HL-60/S4 (cell line): Measurements from ENCODE around the gene CHST8.
"Not testable (repeated sequence)": the region's sequence is repeated elsewhere in the genome, so short reads cannot be mapped to it uniquely, and the experiment has no call there.

Experiments used
- in situ Hi-C: fragments of 300-500 bp; cut with MboI; formaldehyde crosslinking; loops from 2 replicates; pipeline ENCODE4 v1.14.3; 2022; ENCODE audit warnings: low sequenced_read_pairs

CHST8 gene

DNA sequence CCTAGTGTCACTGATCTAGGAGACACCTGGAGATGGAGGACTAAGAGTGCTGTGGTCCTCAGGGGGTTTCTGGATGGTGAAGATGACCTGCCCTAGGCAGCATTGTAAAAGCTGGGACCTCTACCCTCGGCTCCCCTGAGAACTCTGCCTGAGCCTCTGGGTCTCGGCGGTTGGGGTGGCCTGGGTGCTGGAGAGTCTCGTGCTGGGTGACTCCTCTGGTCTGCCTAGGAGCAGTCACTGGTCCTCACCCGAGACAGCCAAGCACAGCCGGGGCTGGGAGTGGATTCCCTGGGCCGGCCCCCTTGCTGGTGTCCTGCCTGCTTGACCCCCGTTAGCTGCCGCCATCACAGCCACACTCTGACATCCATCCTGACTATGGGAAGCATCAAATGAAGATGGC, 181.6 kb downstream of the CHST8 start:
- in situ Hi-C loops, result no loop called here

DNA sequence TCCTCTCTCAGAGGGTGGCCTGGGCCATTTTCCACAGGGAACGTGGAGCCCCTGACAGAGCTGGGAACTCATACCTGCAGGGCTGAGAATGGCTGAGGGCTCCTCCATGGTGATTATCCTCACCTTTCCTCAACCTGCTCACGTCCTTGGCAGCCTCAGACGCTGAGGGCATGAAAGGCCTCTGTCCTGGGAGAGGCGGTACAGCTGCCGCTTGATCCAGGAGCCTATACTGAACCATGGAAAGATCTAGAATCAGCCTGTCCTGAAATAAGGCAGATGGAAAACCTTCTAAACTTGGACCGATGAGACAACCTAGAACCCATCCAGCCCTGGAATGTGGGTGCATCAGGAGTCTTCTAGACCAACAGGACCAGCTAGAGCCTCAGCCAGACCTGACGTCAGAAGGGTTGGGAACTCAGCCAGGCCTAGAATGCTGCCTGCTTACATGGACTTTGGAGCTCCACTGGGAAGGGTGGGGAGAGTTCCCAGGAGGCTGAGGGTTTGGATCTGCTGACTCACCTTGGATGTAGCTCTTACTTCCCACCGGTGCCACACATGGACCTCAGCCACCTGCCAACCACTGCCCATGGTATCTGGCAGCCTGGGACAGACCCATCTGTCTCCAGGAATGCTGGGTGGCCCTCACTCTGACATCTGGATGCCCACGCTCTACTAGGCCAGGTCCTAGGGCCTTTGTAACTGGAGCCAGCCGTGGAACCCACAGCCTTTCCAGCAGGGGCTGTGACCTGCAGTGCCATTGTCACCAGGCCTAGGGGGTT, 182.5 kb downstream of the CHST8 start:
- in situ Hi-C loops, result no loop called here

DNA sequence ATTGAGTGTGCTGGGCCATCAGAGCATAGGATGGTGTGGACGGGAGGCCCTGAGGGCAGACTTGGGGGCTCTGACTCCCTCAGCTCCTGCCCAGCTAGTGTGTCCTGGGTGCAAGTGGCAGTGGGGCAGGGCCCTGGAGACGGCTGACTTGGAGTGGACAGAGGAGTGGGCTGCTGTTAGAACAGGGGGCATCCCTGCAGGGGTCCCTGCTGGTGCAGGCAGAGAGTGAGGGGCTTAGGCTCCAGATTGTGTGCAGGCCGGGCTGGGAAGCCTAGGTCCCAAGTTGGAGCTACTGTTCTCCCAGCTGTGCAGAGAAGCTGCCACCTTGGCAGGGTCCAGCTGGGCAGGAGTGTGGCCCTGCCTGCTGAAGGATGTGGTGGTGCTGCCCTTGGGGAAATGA, 183.6 kb downstream of the CHST8 start:
- in situ Hi-C loops, result no loop called here

DNA sequence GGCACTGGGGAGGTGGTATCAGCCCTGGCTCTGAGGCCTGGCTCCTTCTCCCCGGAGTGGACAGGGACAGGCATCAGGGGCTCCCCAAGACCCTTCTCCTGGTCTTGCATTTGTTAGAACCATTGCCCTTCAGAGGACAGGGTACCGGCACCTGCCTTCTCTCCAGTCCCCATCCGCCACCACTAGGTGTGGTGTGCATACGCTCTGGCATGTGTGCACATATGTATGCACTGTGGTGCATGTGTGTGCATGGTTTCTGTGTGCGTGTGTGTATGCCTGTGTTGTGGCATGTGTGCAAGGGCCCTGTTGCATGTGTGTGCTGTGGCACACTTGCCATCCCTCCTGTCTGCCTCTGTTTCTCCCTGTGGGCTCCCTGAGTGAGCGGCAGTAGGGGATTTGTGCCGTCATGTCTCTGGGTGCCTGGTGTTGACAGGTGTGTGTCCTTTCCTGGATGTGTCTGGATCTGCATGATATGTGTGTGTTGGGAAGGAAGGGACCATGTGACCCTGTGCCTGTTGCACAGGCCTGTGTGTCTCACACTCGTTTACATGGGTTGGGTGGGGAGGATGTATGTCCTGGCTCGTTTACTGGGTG, 184.2 kb downstream of the CHST8 start:
- in situ Hi-C loops, result no loop called here

DNA sequence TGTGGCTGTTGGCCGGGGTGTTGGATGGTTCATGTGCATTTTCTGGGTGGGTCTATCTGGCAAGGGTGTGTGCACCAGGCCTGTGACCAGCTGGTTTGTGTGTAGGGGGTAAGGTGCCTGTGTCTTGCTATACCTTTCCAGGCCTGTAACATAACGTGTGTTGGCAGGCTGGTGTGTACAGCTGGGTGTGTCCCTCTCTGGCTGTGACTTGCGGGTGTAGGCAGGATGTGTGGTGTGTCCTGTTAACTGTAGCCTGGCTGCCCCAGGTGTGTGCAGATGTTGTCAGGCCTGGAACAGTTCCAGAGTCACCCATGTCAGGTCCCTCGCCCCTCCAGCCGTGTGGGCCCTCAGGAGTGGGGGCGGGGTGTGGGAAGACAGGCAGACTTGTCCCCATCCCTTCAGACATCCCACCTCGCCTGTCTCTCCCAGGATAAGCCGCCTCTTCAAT, 184.7 kb downstream of the CHST8 start:
- in situ Hi-C loops, result no loop called here

DNA sequence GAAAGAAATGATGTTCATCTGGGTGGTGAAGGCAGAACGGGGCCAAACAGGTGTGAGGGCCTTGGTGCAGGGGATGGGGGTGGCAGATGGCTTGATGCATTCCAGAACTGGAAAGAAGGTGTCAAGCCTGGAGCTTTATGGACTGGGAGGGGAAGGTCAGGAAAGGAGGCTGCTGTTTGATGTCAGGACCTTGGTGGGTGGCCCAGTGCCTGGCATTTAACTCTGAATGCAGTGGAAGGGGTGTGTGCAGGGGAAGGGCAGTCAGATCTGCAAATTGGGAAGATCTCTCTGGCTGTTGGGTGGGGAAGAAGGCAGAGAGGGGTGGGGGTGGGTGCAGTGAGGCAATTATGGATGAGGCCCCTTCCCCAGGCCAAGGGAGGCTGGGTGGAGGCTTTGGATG, 186.6 kb downstream of the CHST8 start:
- in situ Hi-C loops, result no loop called here

DNA sequence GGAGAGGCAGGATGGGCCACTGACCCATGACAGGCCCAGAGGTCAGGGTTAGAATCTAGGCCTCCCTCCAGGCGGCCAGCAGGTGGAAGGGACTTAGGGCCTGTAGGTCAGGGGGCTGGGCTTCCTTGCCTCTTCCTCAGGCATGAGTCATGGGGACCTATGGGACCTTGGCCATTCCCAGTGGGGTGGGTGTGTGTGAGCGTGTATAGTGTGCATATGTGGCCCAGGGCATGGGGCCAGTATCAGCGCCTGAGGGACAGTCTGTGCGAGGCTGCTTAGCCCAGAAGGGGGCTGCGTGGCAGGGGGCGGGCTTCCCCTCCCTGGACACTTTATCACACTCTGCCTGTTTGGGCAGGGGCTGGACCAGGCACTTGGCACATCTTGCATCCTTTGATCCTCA, 188.2 kb downstream of the CHST8 start:
- in situ Hi-C loops, result no loop called here

DNA sequence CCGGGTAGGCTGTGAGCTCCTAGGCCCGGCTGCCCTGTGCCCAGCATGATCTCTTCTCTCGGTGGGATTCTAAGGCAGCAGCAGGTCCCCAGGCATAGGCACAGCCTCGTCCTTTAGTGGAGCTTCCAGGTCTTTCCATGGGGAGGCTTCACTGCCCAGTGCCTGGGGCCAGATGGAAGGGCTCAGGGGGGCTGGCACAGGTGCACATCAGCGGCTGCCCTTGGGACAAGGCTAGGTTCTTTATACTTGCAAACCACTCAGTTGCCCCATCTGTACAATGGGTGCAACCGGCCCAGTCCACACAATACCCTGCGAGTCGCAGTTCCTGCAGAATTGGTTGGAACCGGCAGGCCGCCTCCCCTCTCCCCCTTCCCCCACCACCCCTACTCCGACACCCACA, 189.1 kb downstream of the CHST8 start:
- in situ Hi-C loops, result no loop called here

DNA sequence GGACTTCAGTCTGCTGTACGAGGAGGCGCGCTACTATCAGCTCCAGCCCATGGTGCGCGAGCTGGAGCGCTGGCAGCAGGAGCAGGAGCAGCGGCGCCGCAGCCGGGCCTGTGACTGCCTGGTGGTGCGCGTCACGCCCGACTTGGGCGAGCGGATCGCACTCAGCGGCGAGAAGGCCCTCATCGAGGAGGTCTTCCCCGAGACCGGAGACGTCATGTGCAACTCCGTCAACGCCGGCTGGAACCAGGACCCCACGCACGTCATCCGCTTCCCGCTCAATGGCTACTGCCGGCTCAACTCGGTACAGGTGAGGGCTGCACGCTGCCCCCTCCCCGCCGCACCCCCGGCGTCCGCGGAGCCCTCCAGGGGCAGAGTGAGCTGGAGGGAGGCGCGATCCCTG, 189.5 kb downstream of the CHST8 start:
- in situ Hi-C loops, result no loop called here

DNA sequence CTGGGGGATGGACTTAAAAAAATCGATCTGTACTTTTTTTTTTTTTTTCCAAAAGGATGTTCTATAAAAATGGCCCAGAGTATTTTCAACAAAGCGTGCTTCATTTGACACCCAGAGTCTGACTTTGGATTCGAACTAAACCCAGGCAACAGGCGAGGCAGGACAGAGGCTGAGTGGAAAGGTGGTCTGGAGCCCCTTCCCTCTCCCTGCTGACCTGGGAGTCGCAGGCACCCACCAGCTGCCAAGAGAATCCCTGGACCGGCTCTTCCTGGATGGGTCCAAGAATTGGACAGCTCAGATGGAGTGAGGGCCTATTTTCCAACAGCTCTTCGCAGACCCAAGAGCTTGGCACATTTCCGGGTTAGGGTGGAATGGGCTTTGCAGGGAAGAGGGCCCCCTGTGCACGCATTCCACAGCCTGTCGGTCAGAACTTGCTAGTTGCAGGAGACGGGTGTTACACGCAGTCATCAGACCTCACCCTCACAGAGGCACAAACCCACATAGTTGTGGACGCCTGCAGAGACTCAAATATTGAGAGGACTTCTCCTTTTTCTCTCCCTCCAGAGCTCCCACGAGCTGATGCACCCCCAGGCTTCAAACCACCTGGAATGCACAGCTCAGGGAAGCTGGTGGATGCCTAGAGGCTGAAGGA, 190.1 kb downstream of the CHST8 start:
- in situ Hi-C loops, result no loop called here

DNA sequence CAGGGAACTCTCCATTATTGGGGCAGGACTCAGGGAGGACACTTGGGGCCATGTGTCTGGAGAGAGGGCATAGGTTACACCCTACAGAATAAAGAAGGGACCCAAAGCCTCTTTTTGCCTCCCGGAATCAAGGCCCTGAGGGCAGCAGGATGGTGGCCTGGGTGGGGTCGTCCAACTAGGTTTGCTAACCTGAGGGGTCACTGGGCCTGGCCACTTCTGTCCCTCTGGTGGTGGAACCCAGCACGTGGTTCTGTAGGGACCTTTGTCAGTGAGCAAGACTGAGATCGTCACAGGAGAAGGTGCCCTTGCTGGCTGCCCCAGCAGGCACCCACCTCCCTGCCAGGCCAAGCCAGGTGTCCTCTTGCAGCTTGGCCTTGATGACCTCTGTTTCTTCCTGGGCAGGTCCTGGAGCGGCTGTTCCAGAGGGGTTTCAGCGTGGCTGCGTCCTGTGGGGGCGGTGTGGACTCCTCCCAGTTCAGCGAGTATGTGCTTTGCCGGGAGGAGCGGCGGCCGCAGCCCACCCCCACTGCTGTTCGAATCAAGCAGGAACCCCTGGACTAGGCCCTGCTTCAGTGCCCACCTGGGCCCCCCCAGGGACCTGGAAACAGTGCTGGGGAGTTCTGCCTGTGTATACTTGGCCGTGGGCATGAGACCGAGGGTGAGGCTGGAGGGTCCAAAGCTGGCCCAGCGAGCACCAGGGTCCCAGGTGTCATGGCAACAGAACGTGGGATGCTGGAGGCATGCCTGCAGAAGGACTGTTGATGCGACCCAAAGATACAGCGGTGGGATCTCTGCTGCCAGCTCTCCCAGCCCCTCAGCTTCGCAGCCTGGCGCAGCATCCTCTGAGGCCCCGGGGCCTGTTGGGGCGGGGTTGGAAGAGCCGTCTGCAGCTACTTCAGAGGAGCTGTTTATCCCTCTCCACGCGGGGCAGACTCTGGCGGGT, 190.9 kb downstream of the CHST8 start:
- in situ Hi-C loops, result no loop called here

DNA sequence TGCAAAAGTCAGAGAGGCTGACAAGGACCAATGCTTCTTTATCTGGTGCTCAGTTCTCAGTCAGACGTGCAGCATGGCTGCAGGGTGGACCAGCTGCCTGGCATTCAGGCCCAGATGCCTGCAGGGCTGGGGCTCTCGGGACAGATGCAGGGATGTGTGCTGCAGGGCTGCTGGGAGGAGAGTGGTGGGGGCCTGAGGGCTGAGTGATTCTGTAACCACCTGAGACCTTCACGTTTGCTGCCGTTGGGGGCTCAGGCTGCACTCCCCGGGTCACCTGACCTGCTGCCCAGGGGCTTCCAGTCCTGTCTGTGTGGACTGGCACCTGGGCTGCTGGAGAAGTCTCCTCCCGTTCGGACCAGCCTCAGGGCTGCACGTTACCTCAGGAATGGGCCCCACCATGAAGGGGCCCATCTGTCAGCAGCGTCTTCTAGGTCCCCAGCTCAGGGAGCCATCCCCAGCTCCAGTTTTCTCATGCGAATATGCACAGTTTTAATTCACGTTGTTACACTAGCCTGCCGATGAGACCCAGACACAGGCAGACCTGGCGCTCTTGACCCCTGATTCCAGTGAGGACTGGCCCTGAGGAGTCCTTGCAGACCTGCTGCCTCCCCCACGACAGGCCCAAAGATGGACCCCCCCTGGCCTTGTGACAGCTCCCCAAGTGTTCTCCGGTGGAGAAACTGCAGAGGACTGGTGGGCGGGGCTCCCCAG, 191.8 kb downstream of the CHST8 start:
- in situ Hi-C loops, result no loop called here

DNA sequence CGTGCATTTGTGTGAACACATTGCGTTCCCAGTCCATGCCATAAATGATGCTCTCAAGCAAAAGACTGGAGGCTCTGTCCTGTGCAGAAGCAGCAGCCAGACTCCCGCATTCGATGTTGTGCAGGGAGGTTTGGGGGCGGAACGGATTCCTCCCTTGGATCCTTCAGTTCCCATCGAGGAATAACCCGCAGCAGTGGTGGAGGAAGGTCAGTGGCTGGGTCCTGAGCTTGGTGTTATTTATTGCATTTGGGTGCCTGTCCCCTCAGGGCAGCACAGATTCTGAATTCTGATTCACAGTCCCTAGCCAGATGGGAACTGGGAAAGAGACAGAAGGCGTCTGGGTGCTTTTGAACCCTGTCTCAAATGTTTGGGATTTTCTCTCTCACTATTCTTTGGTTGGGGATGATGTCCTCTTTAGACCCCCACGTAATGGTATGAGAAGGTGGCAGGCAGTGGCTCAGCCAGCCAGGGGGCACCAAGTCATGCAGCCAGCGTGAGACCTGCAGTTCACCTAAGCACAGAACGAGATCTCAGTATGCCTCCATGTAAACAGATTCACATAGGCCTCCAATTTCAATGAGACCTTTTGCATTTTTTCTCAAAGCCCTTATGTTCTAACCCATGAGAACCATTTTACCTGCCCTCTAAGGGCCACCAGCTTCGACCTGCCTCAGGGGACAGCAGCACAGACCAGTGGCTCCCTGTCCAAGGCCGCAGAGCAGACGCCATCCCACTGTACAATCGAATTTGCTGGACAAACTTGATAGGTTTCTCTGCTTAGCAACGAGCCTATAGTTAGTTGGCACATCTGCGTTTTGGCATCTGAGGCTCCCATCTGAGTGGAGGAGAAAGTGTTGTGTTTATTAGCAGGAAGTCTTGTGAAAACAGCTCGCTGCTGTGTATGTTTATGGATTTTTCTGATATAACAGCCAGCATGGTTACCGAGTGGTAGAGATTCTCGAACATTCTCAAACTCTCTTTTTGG, 192.7 kb downstream of the CHST8 start:
- in situ Hi-C loops, result no loop called here

DNA sequence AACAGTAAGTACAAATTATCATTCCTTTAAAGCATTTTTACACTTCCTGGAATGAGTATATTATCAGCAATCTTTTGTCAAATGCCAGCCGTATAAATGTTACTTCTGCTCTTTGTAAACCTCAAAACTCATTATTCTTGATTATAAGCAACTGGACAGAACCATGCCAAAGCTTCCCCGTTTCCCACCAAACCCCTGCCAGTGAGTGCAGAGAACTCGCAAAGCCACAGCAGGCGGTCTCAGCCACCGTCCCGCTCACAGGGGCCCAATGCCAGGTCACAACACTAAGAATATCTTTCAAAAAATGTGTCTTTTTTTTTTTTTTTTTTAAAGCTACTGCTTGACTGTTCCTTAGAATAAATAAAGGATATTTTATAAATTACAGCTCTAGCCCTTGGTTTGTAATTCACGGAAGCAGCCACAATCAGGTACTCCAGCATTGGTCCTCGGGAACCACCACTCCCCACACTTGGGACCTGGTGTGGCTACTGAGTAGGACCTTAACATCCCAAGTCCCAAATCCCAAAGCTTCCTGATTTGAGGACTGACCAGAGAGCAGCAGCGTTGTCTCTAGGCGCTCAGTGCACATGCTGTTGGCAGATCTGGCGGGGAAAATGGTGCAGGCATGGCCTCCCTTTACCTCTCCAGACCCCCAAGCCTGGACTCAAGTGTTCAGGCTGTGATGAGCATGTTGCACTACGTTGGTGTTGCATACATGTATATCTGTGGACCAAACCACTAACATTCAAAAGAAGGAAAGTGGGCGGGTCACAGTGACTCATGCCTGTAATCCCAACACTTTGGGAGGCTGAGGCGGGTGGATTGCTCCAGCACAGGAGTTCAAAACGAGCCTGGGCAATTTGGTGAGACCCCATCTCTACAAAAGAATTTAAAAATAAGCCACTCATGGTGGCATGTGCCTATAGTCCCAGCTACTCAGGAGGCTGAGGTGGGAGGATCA, 193.9 kb downstream of the CHST8 start:
- in situ Hi-C loops, result no loop called here

DNA sequence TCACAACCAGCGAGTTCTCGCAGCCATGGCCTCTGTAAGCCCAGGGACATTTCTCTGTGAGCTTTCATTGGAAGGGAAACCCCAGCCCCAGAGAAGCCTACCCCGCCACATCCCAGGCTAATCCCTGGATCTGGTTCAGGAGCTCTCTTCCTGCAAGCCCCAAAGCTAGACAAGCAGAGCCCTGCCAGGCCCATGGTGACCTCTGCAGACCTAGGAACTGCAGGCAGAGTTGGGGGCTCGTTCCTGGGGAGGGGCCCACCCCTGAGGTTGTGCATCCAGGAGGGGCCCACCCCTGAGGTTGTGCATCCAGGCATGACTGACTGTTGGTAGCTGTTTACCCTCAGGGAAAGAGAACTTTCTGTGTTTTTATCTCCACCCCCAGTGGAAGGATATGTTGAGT, 196.7 kb downstream of the CHST8 start:
- in situ Hi-C loops, result no loop called here

DNA sequence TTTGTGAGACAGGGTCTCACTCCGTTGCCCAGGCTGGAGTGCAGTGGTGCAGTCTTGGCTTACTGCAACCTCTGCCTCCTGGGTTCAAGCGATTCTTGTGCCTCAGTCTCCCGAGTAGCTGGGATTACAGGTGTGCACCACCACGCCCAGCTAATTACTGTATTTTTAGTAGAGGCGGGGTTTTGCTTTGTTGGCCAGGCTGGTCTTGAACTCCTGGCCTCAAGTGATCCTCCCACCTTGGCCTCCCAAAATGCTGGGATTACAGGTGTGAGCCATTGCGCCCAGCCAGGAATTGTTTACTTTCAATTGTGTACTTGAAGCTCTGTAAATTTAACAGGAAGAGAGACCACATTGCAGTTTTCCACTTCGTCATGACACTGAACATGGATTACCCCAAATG, 197.3 kb downstream of the CHST8 start:
- in situ Hi-C loops, result not testable (repeated sequence)

DNA sequence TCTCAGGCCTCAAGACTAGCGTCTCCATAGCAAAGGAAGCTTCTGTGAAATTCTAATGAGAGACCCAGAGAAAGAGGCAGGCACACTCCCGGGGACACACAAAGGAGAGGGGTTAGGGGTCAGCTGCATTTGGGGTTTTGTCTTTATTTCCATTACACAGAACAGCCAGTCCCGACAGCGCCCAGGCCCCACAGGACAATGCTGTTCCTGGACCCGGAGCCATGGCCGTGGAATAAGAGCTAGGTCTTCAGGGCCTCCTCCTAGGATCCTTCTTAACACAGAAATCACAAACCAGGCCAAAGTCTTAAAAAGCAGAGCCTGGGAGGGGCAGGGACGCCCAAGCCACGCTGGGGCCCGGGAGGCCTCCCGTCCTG, 197.7 kb downstream of the CHST8 start:
- in situ Hi-C loops, result no loop called here
